Activated CD4-positive, alpha-beta T cell treated with anti-CD3 and anti-CD28 coated beads for 36 hours (primary cell): Measurements from ENCODE around the gene FGF23. TPM values are rescaled to one million over a fixed set of nuclear protein-coding genes. Genes with fewer than 3 reads are reported as not detected.

Experiments used
- ATAC-seq: fragments of 200-7000 bp; cut with Tn5 transposase; one replicate; pipeline ENCODE4 v1.10.0; 2021; ENCODE audit warnings: mild to moderate bottlenecking, moderate library complexity
- CTCF ChIA-PET: fragments of 350-600 bp; sonication (Branson Sonifier 250); formaldehyde crosslinking; loops from one replicate; lab custom pipeline; 2021; ENCODE audit warnings: antibody characterized with exemption; lab: Charles Lee
- POLR2A ChIA-PET: fragments of 350-600 bp; sonication (Branson Sonifier 250); formaldehyde crosslinking; loops from one replicate; lab custom pipeline; 2021; ENCODE audit warnings: antibody characterized with exemption, inconsistent platforms; lab: Charles Lee
- DNase-seq: peaks from one replicate; pipeline ENCODE4 v3.0.0-alpha.2; 2020
- H3K27ac Mint-ChIP-seq: one replicate; pipeline ENCODE4 v1.8.0; 2021; ENCODE audit warnings: mixed read lengths
- H3K27me3 Mint-ChIP-seq: one replicate; pipeline ENCODE4 v1.8.0; 2021; ENCODE audit warnings: mixed read lengths
- H3K36me3 Mint-ChIP-seq: one replicate; pipeline ENCODE4 v1.8.0; 2021; ENCODE audit warnings: low read depth, mixed read lengths
- H3K4me1 Mint-ChIP-seq: one replicate; pipeline ENCODE4 v1.8.0; 2021; ENCODE audit warnings: mixed read lengths
- H3K4me3 Mint-ChIP-seq: one replicate; pipeline ENCODE4 v1.8.0; 2021; ENCODE audit warnings: mild to moderate bottlenecking, moderate library complexity, mixed read lengths
- H3K9me3 Mint-ChIP-seq: one replicate; pipeline ENCODE4 v1.8.0; 2021; ENCODE audit warnings: low read depth, mixed read lengths
- intact Hi-C, 2 experiments: fragments of 100-400 bp; cut with DNase I in 1 of 2; cut with micrococcal nuclease in 1 of 2; formaldehyde crosslinking; loops; one replicate each; pipeline versions ENCODE4 v1.14.2 to v1.15.1; 2022 to 2024; cut with DNase I, micrococcal nuclease
- total RNA-seq, 2 experiments: library from RNA; stranded (reverse); gene quantifications; one replicate each; pipeline ENCODE4 v1.2.3, GENCODE V29; 2021

Gene FGF23
- total RNA-seq, 2 experiments from 2014 or later, result not detected

GRCh38 chr12:4353785-4354208 is 25.7 kb downstream of the FGF23 start:
- ATAC-seq (peak; percentile 61), DNase-seq (peak; percentile 50)
- Mint-ChIP-seq H3K4me1 (no peaks in the 10 kb centered on the region), H3K36me3 (peaks cover 3% of the 10 kb centered on the region), H3K27me3 (no peaks in the 10 kb centered on the region), H3K4me3 (no peak overlapping the region), H3K27ac (no peak overlapping the region), H3K9me3 (no peaks in the 10 kb centered on the region)
- POLR2A ChIA-PET, result no interaction called here
- CTCF ChIA-PET, result interaction anchor here (0.6 to 1.1 kb wide), 6 partner anchors 17 to 405 kb away, joined by 3 to 5 read pairs (median 3); no protein-coding TSS in a partner anchor
- intact Hi-C loops, result loop anchor here (1.0 to 10.0 kb wide), 3 partner anchors 173 to 405 kb away; partner anchors contain the start of genes AKAP3 (in 1 of the 2) and NDUFA9 (in 1 of the 2)

DNA sequence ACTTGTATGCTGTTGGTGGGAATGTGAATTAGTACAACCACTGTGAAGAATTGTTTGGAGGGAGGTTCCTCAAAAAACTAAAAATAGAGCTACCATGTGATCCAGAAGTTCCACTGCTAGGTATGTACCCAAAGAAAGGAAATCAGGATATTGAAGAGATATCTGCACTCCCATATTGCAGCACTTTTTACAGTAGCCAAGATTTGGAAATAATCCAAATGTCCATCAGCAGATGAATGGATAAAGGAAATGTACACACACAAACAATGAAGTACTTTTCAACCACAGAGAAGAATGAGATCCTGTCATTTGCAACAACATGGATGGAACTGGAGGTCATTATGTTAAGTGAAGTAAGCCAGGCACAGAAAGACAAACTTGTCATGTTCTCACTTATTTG is 32.6 kb downstream of the FGF23 start:
- CTCF ChIA-PET, result no interaction called here
- intact Hi-C loops, result no loop called here
- DNase-seq (no peak), ATAC-seq (no peak)
- no peaks in the 10 kb centered on the region for H3K27me3 Mint-ChIP-seq
- H3K9me3 Mint-ChIP-seq, result peaks cover 2% of the 10 kb centered on the region
- H3K27ac Mint-ChIP-seq, result no peak overlapping the region
- H3K4me1 Mint-ChIP-seq, result no peaks in the 10 kb centered on the region
- POLR2A ChIA-PET, result no interaction called here
- no peak overlapping the region for H3K4me3 Mint-ChIP-seq
- peaks cover 19% of the 10 kb centered on the region for H3K36me3 Mint-ChIP-seq

DNA sequence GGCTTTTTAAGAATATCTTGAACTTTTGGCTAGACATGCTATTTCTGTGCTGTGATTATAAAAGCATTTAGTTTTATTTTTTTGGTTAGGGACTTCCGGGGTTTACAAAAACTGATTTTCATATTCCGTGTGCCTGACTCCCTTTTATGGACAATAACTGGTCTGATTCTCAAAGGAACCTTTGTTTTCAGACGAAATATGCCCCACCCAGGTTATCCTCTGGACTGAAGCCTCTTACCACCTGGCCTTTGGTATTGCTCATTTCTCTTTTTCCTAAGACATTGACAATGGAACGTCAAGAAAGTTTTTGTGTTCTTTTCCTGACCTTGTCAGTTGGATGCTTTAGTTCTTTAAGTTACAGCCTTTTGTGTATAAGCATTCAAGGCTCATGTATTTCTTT is 47.7 kb downstream of the FGF23 start:
- H3K27ac Mint-ChIP-seq, result no peak overlapping the region
- no peaks in the 10 kb centered on the region for H3K27me3 Mint-ChIP-seq
- ATAC-seq (no peak), DNase-seq (no peak)
- H3K4me1 Mint-ChIP-seq, result no peaks in the 10 kb centered on the region
- CTCF ChIA-PET, result interaction anchor here (1.0 kb wide), 1 partner anchor 10 kb away, joined by 3 read pairs; no protein-coding TSS in a partner anchor
- H3K4me3 Mint-ChIP-seq, result no peak overlapping the region
- peaks cover 15% of the 10 kb centered on the region for H3K36me3 Mint-ChIP-seq
- intact Hi-C loops, result no loop called here
- H3K9me3 Mint-ChIP-seq, result no peaks in the 10 kb centered on the region
- POLR2A ChIA-PET, result no interaction called here

GRCh38 chr12:4331221-4331620 is 48.3 kb downstream of the FGF23 start:
- no peaks in the 10 kb centered on the region for H3K9me3 Mint-ChIP-seq
- no peak overlapping the region for H3K27ac Mint-ChIP-seq
- no peak overlapping the region for H3K4me3 Mint-ChIP-seq
- ATAC-seq, result no peak
- CTCF ChIA-PET, result interaction anchor here (1.0 kb wide), 1 partner anchor 9 kb away, joined by 3 read pairs; no protein-coding TSS in a partner anchor
- POLR2A ChIA-PET, result no interaction called here
- intact Hi-C loops, result no loop called here
- no peaks in the 10 kb centered on the region for H3K4me1 Mint-ChIP-seq
- H3K27me3 Mint-ChIP-seq, result no peaks in the 10 kb centered on the region
- H3K36me3 Mint-ChIP-seq, result peaks cover 11% of the 10 kb centered on the region
- no peak for DNase-seq

GRCh38 chr12:4330203-4330602 is 49.3 kb downstream of the FGF23 start:
- POLR2A ChIA-PET, result no interaction called here
- DNase-seq (no peak), ATAC-seq (no peak)
- no peaks in the 10 kb centered on the region for H3K9me3 Mint-ChIP-seq
- peaks cover 7% of the 10 kb centered on the region for H3K36me3 Mint-ChIP-seq
- H3K27ac Mint-ChIP-seq, result no peak overlapping the region
- no peak overlapping the region for H3K4me3 Mint-ChIP-seq
- CTCF ChIA-PET, result interaction anchor here (0.7 kb wide), 1 partner anchor 330 kb away, joined by 3 read pairs; no protein-coding TSS in a partner anchor
- H3K4me1 Mint-ChIP-seq, result no peaks in the 10 kb centered on the region
- intact Hi-C loops, result no loop called here
- H3K27me3 Mint-ChIP-seq, result no peaks in the 10 kb centered on the region

- H3K36me3 Mint-ChIP-seq, result peaks cover 5% of the 10 kb centered on the region
- H3K27me3 Mint-ChIP-seq, result no peaks in the 10 kb centered on the region
- no peak overlapping the region for H3K4me3 Mint-ChIP-seq
- intact Hi-C loops, result no loop called here
- peaks cover 19% of the 10 kb centered on the region for H3K4me1 Mint-ChIP-seq
- H3K27ac Mint-ChIP-seq, result no peak overlapping the region
- no peaks in the 10 kb centered on the region for H3K9me3 Mint-ChIP-seq
- no peak for ATAC-seq
- POLR2A ChIA-PET, result interaction anchor here (1.1 kb wide), 1 partner anchor 12 kb away, joined by 3 read pairs; no protein-coding TSS in a partner anchor
- CTCF ChIA-PET, result no interaction called here
- DNase-seq, result no peak
Observed at GRCh38 chr12:4327293-4327692, 52.2 kb downstream of the FGF23 start.

- peaks cover 25% of the 10 kb centered on the region for H3K4me1 Mint-ChIP-seq
- H3K36me3 Mint-ChIP-seq, result peaks cover 5% of the 10 kb centered on the region
- ATAC-seq (no peak), DNase-seq (no peak)
- ChIA-PET POLR2A (interaction anchor here (0.6 to 0.7 kb wide), 2 partner anchors 198 to 290 kb away, joined by 3 read pairs; no protein-coding TSS in a partner anchor), CTCF (interaction anchor here (0.7 to 1.4 kb wide), 4 partner anchors 12 to 531 kb away, joined by 3 to 6 read pairs (median 4); no protein-coding TSS in a partner anchor)
- H3K9me3 Mint-ChIP-seq, result no peaks in the 10 kb centered on the region
- intact Hi-C loops, result no loop called here
- H3K27ac Mint-ChIP-seq, result no peak overlapping the region
- no peaks in the 10 kb centered on the region for H3K27me3 Mint-ChIP-seq
- no peak overlapping the region for H3K4me3 Mint-ChIP-seq
Observed at GRCh38 chr12:4325966-4326365, 53.5 kb downstream of the FGF23 start.

GRCh38 chr12:4324366-4324765 is 55.1 kb downstream of the FGF23 start:
- DNase-seq (no peak), ATAC-seq (no peak)
- Mint-ChIP-seq H3K4me3 (no peak overlapping the region), H3K4me1 (peaks cover 33% of the 10 kb centered on the region), H3K27ac (no peak overlapping the region), H3K27me3 (no peaks in the 10 kb centered on the region), H3K36me3 (peaks cover 5% of the 10 kb centered on the region), H3K9me3 (no peaks in the 10 kb centered on the region)
- intact Hi-C loops, result no loop called here
- POLR2A ChIA-PET, result interaction anchor here (0.6 kb wide), 1 partner anchor 216 kb away, joined by 5 read pairs; no protein-coding TSS in a partner anchor
- CTCF ChIA-PET, result interaction anchor here (0.6 to 1.1 kb wide), 2 partner anchors 326 to 1401 kb away, joined by 4 read pairs; no protein-coding TSS in a partner anchor

- Mint-ChIP-seq H3K4me1 (peaks cover 33% of the 10 kb centered on the region), H3K36me3 (peaks cover 3% of the 10 kb centered on the region), H3K9me3 (no peaks in the 10 kb centered on the region), H3K4me3 (no peak overlapping the region), H3K27ac (no peak overlapping the region), H3K27me3 (no peaks in the 10 kb centered on the region)
- CTCF ChIA-PET, result interaction anchor here (0.6 to 2.2 kb wide), 3 partner anchors 46 to 1527 kb away, joined by 3 to 5 read pairs (median 3); no protein-coding TSS in a partner anchor
- POLR2A ChIA-PET, result interaction anchor here (0.6 kb wide), 1 partner anchor 184 kb away, joined by 4 read pairs; no protein-coding TSS in a partner anchor
- no peak for ATAC-seq
- intact Hi-C loops, result no loop called here
- DNase-seq, result no peak
Observed at GRCh38 chr12:4323396-4323795, 56.1 kb downstream of the FGF23 start.

DNA sequence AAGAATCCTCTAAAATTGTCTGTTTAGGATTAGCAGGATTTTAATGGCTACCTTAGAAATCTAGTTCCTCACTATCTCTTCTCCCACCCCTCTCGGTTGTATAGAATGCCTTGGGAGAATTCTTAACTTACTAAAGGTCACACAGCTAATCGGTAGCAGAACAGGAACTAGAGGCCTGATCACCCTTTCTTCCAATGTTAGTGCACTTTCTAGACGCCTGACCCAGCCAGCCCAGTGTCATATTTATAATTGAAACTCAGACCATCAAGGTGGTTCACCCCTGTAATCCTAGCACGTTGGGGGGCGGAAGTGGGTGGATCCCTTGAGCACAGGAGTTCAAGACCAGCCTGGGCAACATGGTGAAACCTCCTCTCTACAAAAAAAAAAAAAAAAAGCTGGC is 56.8 kb downstream of the FGF23 start:
- intact Hi-C loops, result no loop called here
- no peak for ATAC-seq
- ChIA-PET CTCF (interaction anchor here (0.6 to 2.2 kb wide), 3 partner anchors 9 to 1526 kb away, joined by 3 to 5 read pairs (median 3); no protein-coding TSS in a partner anchor), POLR2A (interaction anchor here (0.6 kb wide), 2 partner anchors 167 to 183 kb away, joined by 3 to 4 read pairs; no protein-coding TSS in a partner anchor)
- Mint-ChIP-seq H3K36me3 (peaks cover 3% of the 10 kb centered on the region), H3K4me3 (no peak overlapping the region), H3K27ac (no peak overlapping the region), H3K4me1 (peaks cover 33% of the 10 kb centered on the region), H3K27me3 (no peaks in the 10 kb centered on the region), H3K9me3 (no peaks in the 10 kb centered on the region)
- no peak for DNase-seq

- ATAC-seq, result peak; percentile 99
Observed at GRCh38 chr12:4320853-4321701, 58.4 kb downstream of the FGF23 start, which contains the start of gene TIGAR. TIGAR (plus strand) TSS chr12:4321213; CDS start chr12:4321272, 59 bp downstream.

More at GRCh38 chr12:4320853-4321701, 58.4 kb downstream of the FGF23 start, which contains the start of gene TIGAR:
- Mint-ChIP-seq H3K4me3 (peak within 1 kb of the TSS; percentile 89), H3K9me3 (no peaks in the 10 kb centered on the region), H3K36me3 (peaks cover 3% of the 10 kb centered on the region), H3K4me1 (peaks cover 33% of the 10 kb centered on the region), H3K27me3 (no peaks in the 10 kb centered on the region), H3K27ac (peak within 1 kb of the TSS; percentile 85)
- DNase-seq, result peak; percentile 96
- intact Hi-C loops, result loop anchor here (1.0 to 2.0 kb wide), 5 partner anchors 52 to 568 kb away; partner anchors contain the start of genes PARP11 (in 2 of the 2), RAD51AP1 (in 2 of the 2), AKAP3 (in 1 of the 2) and CRACR2A (in 1 of the 2)
- ChIA-PET CTCF (interaction anchor here (0.6 to 2.2 kb wide), 2 partner anchors 37 to 44 kb away, joined by 3 to 5 read pairs; no protein-coding TSS in a partner anchor), POLR2A (no interaction called here)
